GM23338 (cell line): ENCODE results near the gene RSBN1L. TPM values are rescaled to one million over a fixed set of nuclear protein-coding genes. Genes with fewer than 3 reads are reported as not detected.

Experiments used
- ATAC-seq: fragments of 200-7000 bp; cut with Tn5 transposase; 3 replicates; pipeline ENCODE4 v1.9.1; 2020
- DNase-seq: peaks from one replicate; pipeline ENCODE4 v3.0.0-alpha.2; 2015; ENCODE audit warnings: low spot score
- H2AFZ ChIP-seq: fragments of 200-600 bp; sonication (generic); 2 replicates; pipeline ENCODE4 v1.8.0; 2016; ENCODE audit warnings: antibody characterized with exemption, mild to moderate bottlenecking, moderate library complexity
- H3F3A ChIP-seq: fragments of 200-600 bp; sonication (generic); replicated peaks from 2 replicates; pipeline ENCODE4 v1.8.0; 2017; ENCODE audit warnings: antibody characterized with exemption, mixed run types, low read depth
- H3K27ac ChIP-seq: fragments of 200-600 bp; sonication (generic); 2 replicates; pipeline ENCODE4 v1.6.1; 2016; ENCODE audit warnings: low read depth
- H3K27me3 ChIP-seq: fragments of 200-600 bp; sonication (generic); 2 replicates; pipeline ENCODE4 v1.8.0; 2016; ENCODE audit warnings: mild to moderate bottlenecking, mixed run types, moderate library complexity; ENCODE audit not compliant: insufficient read depth
- H3K36me3 ChIP-seq: fragments of 200-600 bp; sonication (generic); 2 replicates; pipeline ENCODE4 v1.8.0; 2016; ENCODE audit warnings: mild to moderate bottlenecking; ENCODE audit not compliant: insufficient read depth
- H3K4me1 ChIP-seq: fragments of 200-600 bp; sonication (generic); 2 replicates; pipeline ENCODE4 v1.8.0; 2016; ENCODE audit warnings: mild to moderate bottlenecking, moderate library complexity; ENCODE audit not compliant: insufficient read depth
- H3K4me2 ChIP-seq: fragments of 200-600 bp; sonication (generic); 2 replicates; pipeline ENCODE4 v1.7.1; 2017; ENCODE audit warnings: mixed run types
- H3K4me3 ChIP-seq: fragments of 200-600 bp; sonication (generic); 2 replicates; pipeline ENCODE4 v1.6.1; 2016; ENCODE audit warnings: mixed run types
- H3K79me2 ChIP-seq: fragments of 200-600 bp; sonication (generic); replicated peaks from 2 replicates; pipeline ENCODE4 v1.8.0; 2017; ENCODE audit warnings: mild to moderate bottlenecking; ENCODE audit not compliant: insufficient read depth
- H3K9me2 ChIP-seq: fragments of 200-600 bp; sonication (generic); 2 replicates; pipeline ENCODE4 v1.8.0; 2017; ENCODE audit not compliant: insufficient read depth
- H4K20me1 ChIP-seq: fragments of 200-600 bp; sonication (generic); replicated peaks from 2 replicates; pipeline ENCODE4 v1.8.0; 2017; ENCODE audit warnings: mild to moderate bottlenecking; ENCODE audit not compliant: insufficient read depth
- H3K27ac Mint-ChIP-seq: 2 replicates; pipeline ENCODE4 v1.8.0; 2020; ENCODE audit warnings: inconsistent platforms, mild to moderate bottlenecking, moderate library complexity, mixed read lengths
- H3K27me3 Mint-ChIP-seq: 3 replicates; pipeline ENCODE4 v1.8.0; 2022; ENCODE audit warnings: low read depth, mild to moderate bottlenecking, moderate library complexity, mixed read lengths, inconsistent platforms; ENCODE audit not compliant: insufficient read depth, poor library complexity
- H3K36me3 Mint-ChIP-seq: 3 replicates; pipeline ENCODE4 v1.8.0; 2021; ENCODE audit warnings: low read depth, mild to moderate bottlenecking, inconsistent platforms, moderate library complexity, mixed read lengths
- H3K4me1 Mint-ChIP-seq: 3 replicates; pipeline ENCODE4 v1.8.0; 2020; ENCODE audit warnings: mild to moderate bottlenecking, inconsistent platforms, mixed read lengths
- H3K4me3 Mint-ChIP-seq: 3 replicates; pipeline ENCODE4 v1.8.0; 2021; ENCODE audit warnings: moderate library complexity, mild to moderate bottlenecking, inconsistent platforms, mixed read lengths
- H3K9me3 Mint-ChIP-seq: 3 replicates; pipeline ENCODE4 v1.8.0; 2020; ENCODE audit warnings: moderate library complexity, mild to moderate bottlenecking, inconsistent platforms, mixed read lengths
- CREB1 ChIP-seq: fragments of 250-450 bp; sonication (Bioruptor Pico); IDR thresholded peaks from 2 replicates; pipeline ENCODE4 v1.5.0; 2020; ENCODE audit warnings: low read depth, mild to moderate bottlenecking, moderate library complexity
- CTCF ChIP-seq, 2 experiments: fragments of 200-600 bp in 1 of 2; sonication (generic) in 1 of 2; conservative IDR thresholded peaks; 2 replicates each; pipeline versions ENCODE4 v1.5.1 to v1.6.1; 2016 to 2017; ENCODE audit warnings: antibody characterized with exemption in 2 of 2, low read depth in 2 of 2, mild to moderate bottlenecking in 2 of 2, moderate library complexity in 1 of 2
- ETS1 ChIP-seq: IDR thresholded peaks from 2 replicates; pipeline ENCODE4 v1.6.1; 2016; ENCODE audit warnings: antibody characterized with exemption
- EZH2 ChIP-seq: fragments of 200-600 bp; sonication (generic); IDR thresholded peaks from one replicate; pipeline ENCODE4 v1.8.0; 2017; ENCODE audit warnings: antibody characterized with exemption, mild to moderate bottlenecking, low read depth; ENCODE audit not compliant: unreplicated experiment
- EZH2phosphoT487 ChIP-seq: fragments of 200-600 bp; sonication (generic); IDR thresholded peaks from one replicate; pipeline ENCODE4 v1.8.1; 2018; ENCODE audit warnings: antibody characterized with exemption; ENCODE audit not compliant: unreplicated experiment
- JUNB ChIP-seq: IDR thresholded peaks from one replicate; pipeline ENCODE4 v1.6.1; 2016; ENCODE audit warnings: antibody characterized with exemption; ENCODE audit not compliant: unreplicated experiment
- NANOG ChIP-seq: IDR thresholded peaks from 2 replicates; pipeline ENCODE4 v1.6.1; 2016; ENCODE audit warnings: antibody characterized with exemption, borderline replicate concordance
- POLR2AphosphoS5 ChIP-seq: IDR thresholded peaks from 2 replicates; pipeline ENCODE4 v1.6.1; 2016; ENCODE audit warnings: antibody characterized with exemption, low read depth
- REST ChIP-seq: IDR thresholded peaks from one replicate; pipeline ENCODE4 v1.6.1; 2018; ENCODE audit warnings: antibody characterized with exemption; ENCODE audit not compliant: unreplicated experiment
- STAT1 ChIP-seq: IDR thresholded peaks from one replicate; pipeline ENCODE4 v1.6.1; 2016; ENCODE audit warnings: antibody characterized with exemption; ENCODE audit not compliant: unreplicated experiment
- ZNF114 ChIP-seq: fragments of 250-450 bp; sonication (Bioruptor Pico); IDR thresholded peaks from 2 replicates; pipeline ENCODE4 v1.5.0; 2020; ENCODE audit warnings: mild to moderate bottlenecking, moderate library complexity
- ZNF331 ChIP-seq: fragments of 250-450 bp; sonication (Bioruptor Pico); IDR thresholded peaks from 2 replicates; pipeline ENCODE4 v1.5.0; 2020; ENCODE audit warnings: low read depth, mild to moderate bottlenecking, moderate library complexity
- ZNF462 ChIP-seq: fragments of 250-450 bp; sonication (Bioruptor Pico); IDR thresholded peaks from 2 replicates; pipeline ENCODE4 v1.5.0; 2020; ENCODE audit warnings: mild to moderate bottlenecking, moderate library complexity
- polyA plus RNA-seq: library from polyadenylated mRNA; unstranded; fragments of >200 nt; fragmentation: Nextera tagmentation; extraction: Ambion mirVana; gene quantifications from 2 replicates; pipeline ENCODE4 v1.2.1, GENCODE V29; 2016
- total RNA-seq: library from RNA; depleted of rRNA; stranded (reverse); fragments of >200 nt; shearing (Covaris generic); gene quantifications from 2 replicates; pipeline ENCODE4 v1.2.3, GENCODE V29; 2014

Gene RSBN1L
- total and polyA plus RNA-seq, 2 experiments from 2014 or later = 9.7 to 19.7 TPM

- Histone ChIP-seq H3F3A (no peaks in the 10 kb centered on the region), H3K79me2 (no peaks in the 10 kb centered on the region), H3K27me3 (no peaks in the 10 kb centered on the region), H3K36me3 (no peaks in the 10 kb centered on the region), H2AFZ (no peak overlapping the region), H3K4me3 (no peak overlapping the region), H3K27ac (no peak overlapping the region), H4K20me1 (peaks cover 3% of the 10 kb centered on the region), H3K4me1 (no peaks in the 10 kb centered on the region), H3K4me2 (no peak overlapping the region), H3K9me2 (no peaks in the 10 kb centered on the region)
- Mint-ChIP-seq H3K27me3 (peaks cover 2% of the 10 kb centered on the region), H3K27ac (no peak overlapping the region), H3K4me3 (no peak overlapping the region), H3K9me3 (no peaks in the 10 kb centered on the region), H3K4me1 (peaks cover 5% of the 10 kb centered on the region; the same call in 2 of the 3 replicates), H3K36me3 (no peaks in the 10 kb centered on the region)
- no peak for TF ChIP-seq JUNB
- TF ChIP-seq ZNF114 (CRISPR knock-in tag) = no peak
- no peak for TF ChIP-seq STAT1
- no peak for TF ChIP-seq NANOG
- no peak for TF ChIP-seq EZH2phosphoT487
- TF ChIP-seq CREB1 = no peak
- TF ChIP-seq POLR2AphosphoS5 = no peak
- TF ChIP-seq ZNF462 = no peak
- no peak for TF ChIP-seq CTCF (conservative IDR thresholded peaks at IDR 0.05; ENCODE audit: low read depth in 2 of 2)
- no peak for TF ChIP-seq REST
- no peak for TF ChIP-seq EZH2
- TF ChIP-seq ETS1 = no peak
- TF ChIP-seq ZNF331 = no peak
- ATAC-seq = no peak
- no peak for DNase-seq
Observed at GRCh38 chr7:77667459-77668086, 28.7 kb upstream of the RSBN1L start.
